Erythroblast (primary cell): ENCODE data around the gene SPATA12.

Experiments
- GATA1 ChIP-seq: IDR thresholded peaks from 2 replicates; pipeline ENCODE4 v1.6.1; 2011; ENCODE audit warnings: low read depth, mild to moderate bottlenecking, control low read depth, low read length, moderate library complexity
- POLR2A ChIP-seq: IDR thresholded peaks from 2 replicates; pipeline ENCODE4 v1.6.1; 2011; ENCODE audit warnings: mild to moderate bottlenecking, low read length

DNA sequence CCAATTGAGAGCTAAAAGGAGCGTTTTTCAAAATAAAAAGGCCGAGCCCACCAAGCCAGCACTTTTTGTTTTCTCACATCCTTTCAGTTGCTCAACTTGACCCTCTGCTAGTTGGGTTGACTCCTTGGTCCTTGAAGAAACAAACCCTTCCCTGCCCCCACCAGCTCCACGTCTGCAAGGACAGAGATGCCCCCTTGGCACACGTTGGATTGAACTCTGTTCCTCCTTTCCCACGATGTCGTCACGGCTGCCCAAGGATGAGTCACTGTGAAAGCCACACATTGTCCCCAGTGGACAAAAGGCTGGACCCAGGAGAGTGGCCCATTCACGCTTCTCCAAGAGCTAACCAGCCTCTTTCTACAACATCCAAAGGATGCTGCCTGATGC lies 43.0 kb upstream of the SPATA12 start:
- TF ChIP-seq POLR2A = no peak
- no peak for TF ChIP-seq GATA1
